Astrocyte of the spinal cord (primary cell): ENCODE measurements around the gene WRNIP1.

Experiments
- DNase-seq: peaks from one replicate; pipeline ENCODE4 v3.0.0; 2011; ENCODE audit warnings: low read depth, low spot score
- H3K4me3 ChIP-seq: 2 replicates; pipeline ENCODE4 v1.5.1; 2011; ENCODE audit warnings: low read depth, mild to moderate bottlenecking, low read length, moderate library complexity
- CTCF ChIP-seq: IDR thresholded peaks from 2 replicates; pipeline ENCODE4 v1.5.1; 2012; ENCODE audit warnings: low read depth, mild to moderate bottlenecking, low read length, inconsistent platforms
- in situ Hi-C: cut with HindIII; loops from 2 replicates; pipeline ENCODE4 v1.10.0; 2017; ENCODE audit warnings: low sequenced_read_pairs

Gene WRNIP1

DNA sequence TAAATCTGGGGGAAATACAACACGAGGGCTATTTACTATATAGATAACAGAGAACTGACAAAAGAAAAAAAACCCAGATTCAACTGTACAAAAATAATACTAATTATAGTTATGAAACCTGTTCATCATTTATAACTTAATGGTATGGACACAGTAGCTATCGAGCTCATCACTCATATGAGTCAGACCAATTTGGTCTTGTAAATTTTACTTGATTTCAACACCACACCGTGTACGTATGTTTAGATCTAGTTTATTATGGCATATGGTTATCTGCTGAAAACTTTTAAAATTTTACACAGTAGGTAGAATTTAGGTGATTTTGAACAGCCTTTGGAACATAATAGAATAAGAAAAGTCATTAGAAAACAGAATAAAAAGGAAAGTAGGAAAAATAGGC is 19.9 kb upstream of the WRNIP1 start:
- in situ Hi-C loops: no loop called here
- no peak overlapping the region for H3K4me3 ChIP-seq
- TF ChIP-seq CTCF: no peak
- no peak for DNase-seq

GRCh38 chr6:2746557-2747061 is 18.6 kb upstream of the WRNIP1 start:
- no peak for TF ChIP-seq CTCF
- peak; percentile 32 for DNase-seq
- in situ Hi-C loops: no loop called here
- no peak overlapping the region for H3K4me3 ChIP-seq

GRCh38 chr6:2748183-2748582 is 17.0 kb upstream of the WRNIP1 start:
- in situ Hi-C loops: no loop called here
- no peak for TF ChIP-seq CTCF
- no peak for DNase-seq
- no peak overlapping the region for H3K4me3 ChIP-seq

- H3K4me3 ChIP-seq: no peak overlapping the region
- peak; percentile 63 for DNase-seq
- TF ChIP-seq CTCF: peak; percentile 91
- in situ Hi-C loops: no loop called here
These were observed 15.1 kb upstream of the WRNIP1 start for GRCh38 chr6:2749969-2750600.

DNA sequence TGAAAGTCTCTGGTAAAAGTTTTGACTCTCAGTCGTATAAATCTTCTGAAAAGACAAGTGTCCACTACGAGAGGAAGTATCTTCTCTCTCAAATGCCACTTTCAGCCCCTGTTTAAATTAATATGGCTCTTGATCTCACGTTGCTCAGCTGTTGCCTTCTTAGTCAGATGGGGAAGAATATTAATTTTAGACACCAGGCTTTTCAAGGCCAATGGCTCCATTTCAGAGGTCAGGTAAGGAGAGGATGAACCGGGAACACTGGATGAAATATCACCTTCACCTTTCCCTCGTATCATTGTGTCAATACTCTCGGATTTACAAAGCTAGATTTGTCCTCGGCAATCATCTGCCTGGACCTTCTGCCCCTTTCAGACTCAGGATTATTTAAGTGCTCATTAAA is 14.4 kb upstream of the WRNIP1 start, which contains the start of gene MYLK4:
Gene MYLK4 (minus strand): TSS at position 91 of the 400 bp plus-strand sequence. CDS start 1,628 bp downstream, outside the sequence.
- no peak for DNase-seq
- in situ Hi-C loops: no loop called here
- H3K4me3 ChIP-seq: no peak within 1 kb of the TSS
- TF ChIP-seq CTCF: no peak

DNA sequence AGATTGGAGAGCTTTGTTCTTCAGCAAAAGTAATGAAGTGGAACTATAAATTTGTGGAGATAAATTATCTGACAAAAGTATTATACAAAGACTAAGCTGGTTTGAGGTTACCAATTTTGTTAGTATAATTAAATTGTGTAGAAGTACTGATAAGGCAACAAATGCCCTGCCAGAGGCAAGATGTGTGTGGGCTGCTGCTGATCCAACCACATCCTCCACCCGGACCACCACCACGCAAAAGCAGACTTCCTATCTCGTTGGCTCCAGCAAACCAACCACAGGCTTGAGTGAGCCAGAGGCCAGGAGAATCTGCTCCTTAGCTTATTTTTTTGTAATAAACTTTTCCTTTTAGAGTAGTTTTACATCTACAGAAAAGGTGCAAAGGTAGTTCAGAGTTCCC is 13.3 kb upstream of the WRNIP1 start:
- no peak for DNase-seq
- in situ Hi-C loops: no loop called here
- TF ChIP-seq CTCF: no peak
- H3K4me3 ChIP-seq: no peak overlapping the region
